HCT116 (cell line): ENCODE data around the gene ASB3. TPM values are rescaled to one million over a fixed set of nuclear protein-coding genes. Genes with fewer than 3 reads are reported as not detected.

Experiments
- ATAC-seq: fragments of 200-7000 bp; cut with Tn5 transposase; 2 replicates; pipeline ENCODE4 v1.9.1; 2020; ENCODE audit warnings: mild to moderate bottlenecking, moderate library complexity
- BruUV-seq: library from RNA; stranded (reverse); fragments of 400-500 nt; replicated peaks from 2 replicates; lab custom pipeline; 2021; lab: Mats Ljungman, UMichigan
- CTCF ChIA-PET: fragments of 300-600 bp; sonication (Branson Sonifier 250); formaldehyde crosslinking; loops from one replicate; lab custom pipeline; 2021; ENCODE audit warnings: antibody characterized with exemption; lab: Charles Lee
- POLR2A ChIA-PET: fragments of 300-600, 350-600 bp; sonication (Branson Sonifier 250); formaldehyde crosslinking; loops from one replicate; lab custom pipeline; 2021; ENCODE audit warnings: antibody characterized with exemption; lab: Charles Lee
- RAD21 ChIA-PET, 2 experiments: fragments of 300-600 bp; sonication (Branson Sonifier 250); formaldehyde crosslinking; loops; one replicate each; lab custom pipeline; 2023; ENCODE audit warnings: low total read pairs in 2 of 2; ENCODE audit not compliant: uncharacterized antibody in 2 of 2, unreplicated experiment in 2 of 2, low non-redundant PET in 1 of 2; lab: Charles Lee
- DNase-seq: peaks from one replicate; pipeline ENCODE4 v3.0.0-alpha.2; 2010; ENCODE audit warnings: low read depth, low spot score
- H2AFZ ChIP-seq: fragments of 200-600 bp; shearing (Covaris generic), sonication (generic); 2 replicates; pipeline ENCODE4 v1.6.1; 2017; ENCODE audit warnings: low read depth, mixed run types, mixed read lengths, antibody characterized with exemption, low read length; ENCODE audit not compliant: poor library complexity, severe bottlenecking
- H3K27ac ChIP-seq: 2 replicates; pipeline ENCODE4 v1.5.1; 2012; ENCODE audit warnings: low read depth, low read length
- H3K27me3 ChIP-seq: fragments of 200-600 bp; sonication (generic); 2 replicates; pipeline ENCODE4 v1.6.1; 2016; ENCODE audit warnings: mixed run types, low read length, mixed read lengths; ENCODE audit not compliant: insufficient read depth
- H3K36me3 ChIP-seq, 2 experiments: fragments of 200-500 bp in 1 of 2; fragments of 200-600 bp in 1 of 2; sonication (Bioruptor generic) in 1 of 2; sonication (generic) in 1 of 2; 2 replicates each; pipeline versions ENCODE4 v1.5.1 to v1.6.1; 2014 to 2016; ENCODE audit warnings: low read length in 2 of 2, inconsistent platforms in 1 of 2, mixed read lengths in 1 of 2, mixed run types in 1 of 2; ENCODE audit not compliant: insufficient read depth in 2 of 2, control insufficient read depth in 1 of 2
- H3K4me1 ChIP-seq, 2 experiments: fragments of 200-600 bp in 1 of 2; sonication (generic) in 1 of 2; 2 replicates each; pipeline versions ENCODE4 v1.5.1 to v1.6.1; 2012 to 2017; ENCODE audit warnings: low read length in 2 of 2, inconsistent platforms in 1 of 2, mild to moderate bottlenecking in 1 of 2, mixed read lengths in 1 of 2, mixed run types in 1 of 2, moderate library complexity in 1 of 2; ENCODE audit not compliant: insufficient read depth in 2 of 2, control insufficient read depth in 1 of 2
- H3K4me2 ChIP-seq: fragments of 200-600 bp; sonication (generic); 2 replicates; pipeline ENCODE4 v1.6.1; 2017; ENCODE audit warnings: mixed run types, low read length, mixed read lengths
- H3K4me3 ChIP-seq, 2 experiments: fragments of 200-600 bp in 1 of 2; sonication (generic) in 1 of 2; replicated peaks in 1 of 2; 2 replicates each; pipeline ENCODE4 v1.5.1; 2011 to 2016; ENCODE audit warnings: low read length in 2 of 2, control low read depth in 1 of 2, low read depth in 1 of 2, mild to moderate bottlenecking in 1 of 2, mixed read lengths in 1 of 2, mixed run types in 1 of 2
- H3K79me2 ChIP-seq: fragments of 200-600 bp; sonication (generic); 2 replicates; pipeline ENCODE4 v1.6.1; 2017; ENCODE audit warnings: mild to moderate bottlenecking, mixed run types, low read length, moderate library complexity, mixed read lengths; ENCODE audit not compliant: insufficient read depth
- H3K9ac ChIP-seq: fragments of 200-600 bp; sonication (generic); 2 replicates; pipeline ENCODE4 v1.6.1; 2016; ENCODE audit warnings: low read length, mixed read lengths
- H3K9me2 ChIP-seq: fragments of 200-600 bp; sonication (generic), shearing (Covaris generic); 2 replicates; pipeline ENCODE4 v1.6.1; 2017; ENCODE audit warnings: mixed run types, mild to moderate bottlenecking, moderate library complexity; ENCODE audit not compliant: insufficient read depth
- H3K9me3 ChIP-seq, 2 experiments: fragments of 200-500 bp in 1 of 2; fragments of 200-600 bp in 1 of 2; sonication (Bioruptor generic) in 1 of 2; sonication (generic) in 1 of 2; 2 replicates each; pipeline ENCODE4 v1.6.1; 2014 to 2017; ENCODE audit warnings: low read length in 2 of 2, mixed read lengths in 2 of 2, inconsistent platforms in 1 of 2, low read depth in 1 of 2, mild to moderate bottlenecking in 1 of 2, mixed run types in 1 of 2, moderate library complexity in 1 of 2; ENCODE audit not compliant: control insufficient read depth in 1 of 2, insufficient read depth in 1 of 2
- H4K20me1 ChIP-seq: fragments of 200-600 bp; sonication (generic), shearing (Covaris generic); 2 replicates; pipeline ENCODE4 v1.6.1; 2017; ENCODE audit warnings: mixed run types, mild to moderate bottlenecking, moderate library complexity; ENCODE audit not compliant: insufficient read depth
- CBX3 ChIP-seq: IDR thresholded peaks from 2 replicates; pipeline ENCODE4 v1.6.1; 2012; ENCODE audit warnings: low read depth
- CEBPB ChIP-seq: IDR thresholded peaks from 2 replicates; pipeline ENCODE4 v1.6.1; 2012; ENCODE audit warnings: low read depth
- EGR1 ChIP-seq: IDR thresholded peaks from 2 replicates; pipeline ENCODE4 v1.6.1; 2012; ENCODE audit warnings: low read depth
- ELF1 ChIP-seq: IDR thresholded peaks from 2 replicates; pipeline ENCODE4 v1.6.1; 2012; ENCODE audit warnings: low read depth, borderline replicate concordance
- EZH2 ChIP-seq: fragments of 200-600 bp; sonication (generic); IDR thresholded peaks from 2 replicates; pipeline ENCODE4 v1.6.1; 2017; ENCODE audit warnings: antibody characterized with exemption, mixed run types
- POLR2A ChIP-seq: IDR thresholded peaks from 2 replicates; pipeline ENCODE4 v1.7.0; 2011; ENCODE audit warnings: borderline replicate concordance; ENCODE audit not compliant: insufficient read depth, insufficient read length; ENCODE audit errors: extremely low read depth
- POLR2AphosphoS5 ChIP-seq: IDR thresholded peaks from 2 replicates; pipeline ENCODE4 v1.6.1; 2011; ENCODE audit warnings: mild to moderate bottlenecking, low read depth, low read length, moderate library complexity
- RAD21 ChIP-seq: IDR thresholded peaks from 2 replicates; pipeline ENCODE4 v1.6.1; 2012; ENCODE audit warnings: low read depth, mild to moderate bottlenecking
- SIN3A ChIP-seq: IDR thresholded peaks from 2 replicates; pipeline ENCODE4 v1.6.1; 2012; ENCODE audit warnings: low read depth
- SP1 ChIP-seq: IDR thresholded peaks from 2 replicates; pipeline ENCODE4 v1.6.1; 2012; ENCODE audit warnings: low read depth
- ZFX ChIP-seq: fragments of 450-650 bp; IDR thresholded peaks from 2 replicates; pipeline ENCODE4 v1.6.1; 2017
- ZNF274 ChIP-seq: fragments of 200-500 bp; sonication (Bioruptor generic); IDR thresholded peaks from 2 replicates; pipeline ENCODE4 v1.6.1; 2014; ENCODE audit warnings: mild to moderate bottlenecking, low read depth, low read length, inconsistent platforms
- intact Hi-C: fragments of 100-400 bp; cut with micrococcal nuclease; formaldehyde crosslinking; loops from 2 replicates; pipeline ENCODE4 v1.10.0; 2022
- total RNA-seq: library from RNA; stranded (reverse); gene quantifications from one replicate; pipeline ENCODE4 v1.2.1, GENCODE V29; 2021; ENCODE audit not compliant: unreplicated experiment
- TF ChIP-seq, protein P1 (sequence below): IDR thresholded peaks from 2 replicates; pipeline ENCODE4 v1.6.1; 2011; ENCODE audit warnings: mild to moderate bottlenecking, low read length, moderate library complexity; ENCODE audit not compliant: insufficient replicate concordance; ENCODE audit errors: extremely low read depth
- TF ChIP-seq, protein P2 (sequence below), 3 experiments: fragments of 200-600 bp in 1 of 3; sonication (generic) in 1 of 3; IDR thresholded peaks in 2 of 3; conservative IDR thresholded peaks in 1 of 3; 2 replicates each; pipeline ENCODE4 v1.5.1; 2012 to 2017; ENCODE audit warnings: low read depth in 2 of 3, low read length in 2 of 3, antibody characterized with exemption in 1 of 3, borderline replicate concordance in 1 of 3, control low read depth in 1 of 3, mild to moderate bottlenecking in 1 of 3, mixed read lengths in 1 of 3, mixed run types in 1 of 3, moderate library complexity in 1 of 3; ENCODE audit not compliant: insufficient read depth in 1 of 3

Gene ASB3
- total RNA-seq, 1 experiment from 2014 or later, result 17.3 TPM

DNA sequence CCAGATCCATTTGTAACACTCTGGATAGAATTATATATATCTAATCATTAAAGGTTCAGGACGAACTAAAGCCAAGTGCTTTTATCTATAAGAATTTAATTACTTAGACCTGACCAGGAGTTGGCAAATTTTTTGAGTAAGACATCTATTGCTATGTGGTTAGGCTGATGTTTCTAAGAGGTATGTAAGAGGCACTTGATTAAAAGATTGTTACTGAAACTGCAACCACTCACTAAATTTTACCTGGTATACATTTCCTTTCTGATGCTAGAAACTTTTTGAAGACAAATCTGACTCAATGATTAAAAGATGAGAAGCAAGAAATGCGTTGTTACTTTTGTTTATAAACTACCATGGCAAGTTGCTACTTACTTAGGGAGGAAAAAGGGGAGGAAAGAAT is 95.9 kb downstream of the ASB3 start:
- no peak for DNase-seq
- Histone ChIP-seq H3K36me3 (no peaks in the 10 kb centered on the region), H3K4me3 (no peak overlapping the region), H3K9me2 (no peaks in the 10 kb centered on the region), H3K4me1 (no peaks in the 10 kb centered on the region), H3K4me2 (no peak overlapping the region), H3K27ac (no peak overlapping the region), H3K27me3 (no peaks in the 10 kb centered on the region), H3K9ac (no peak overlapping the region), H2AFZ (no peak overlapping the region), H3K9me3 (no peaks in the 10 kb centered on the region), H4K20me1 (no peaks in the 10 kb centered on the region), H3K79me2 (no peaks in the 10 kb centered on the region)
- POLR2A ChIA-PET, result no interaction called here
- no peak for TF ChIP-seq POLR2AphosphoS5
- TF ChIP-seq, protein P1, sequence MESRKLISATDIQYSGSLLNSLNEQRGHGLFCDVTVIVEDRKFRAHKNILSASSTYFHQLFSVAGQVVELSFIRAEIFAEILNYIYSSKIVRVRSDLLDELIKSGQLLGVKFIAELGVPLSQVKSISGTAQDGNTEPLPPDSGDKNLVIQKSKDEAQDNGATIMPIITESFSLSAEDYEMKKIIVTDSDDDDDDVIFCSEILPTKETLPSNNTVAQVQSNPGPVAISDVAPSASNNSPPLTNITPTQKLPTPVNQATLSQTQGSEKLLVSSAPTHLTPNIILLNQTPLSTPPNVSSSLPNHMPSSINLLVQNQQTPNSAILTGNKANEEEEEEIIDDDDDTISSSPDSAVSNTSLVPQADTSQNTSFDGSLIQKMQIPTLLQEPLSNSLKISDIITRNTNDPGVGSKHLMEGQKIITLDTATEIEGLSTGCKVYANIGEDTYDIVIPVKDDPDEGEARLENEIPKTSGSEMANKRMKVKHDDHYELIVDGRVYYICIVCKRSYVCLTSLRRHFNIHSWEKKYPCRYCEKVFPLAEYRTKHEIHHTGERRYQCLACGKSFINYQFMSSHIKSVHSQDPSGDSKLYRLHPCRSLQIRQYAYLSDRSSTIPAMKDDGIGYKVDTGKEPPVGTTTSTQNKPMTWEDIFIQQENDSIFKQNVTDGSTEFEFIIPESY, result no peak
- TF ChIP-seq RAD21, result no peak
- TF ChIP-seq ZNF274, result no peak
- TF ChIP-seq ZFX, result no peak
- no peak for TF ChIP-seq POLR2A
- no peak for TF ChIP-seq CBX3
- TF ChIP-seq CEBPB, result no peak
- TF ChIP-seq SIN3A, result no peak
- no peak for ATAC-seq
- RAD21 ChIA-PET, result no interaction called here
- intact Hi-C loops, result no loop called here
- CTCF ChIA-PET, result no interaction called here
- BruUV-seq, result no TSS peak

DNA sequence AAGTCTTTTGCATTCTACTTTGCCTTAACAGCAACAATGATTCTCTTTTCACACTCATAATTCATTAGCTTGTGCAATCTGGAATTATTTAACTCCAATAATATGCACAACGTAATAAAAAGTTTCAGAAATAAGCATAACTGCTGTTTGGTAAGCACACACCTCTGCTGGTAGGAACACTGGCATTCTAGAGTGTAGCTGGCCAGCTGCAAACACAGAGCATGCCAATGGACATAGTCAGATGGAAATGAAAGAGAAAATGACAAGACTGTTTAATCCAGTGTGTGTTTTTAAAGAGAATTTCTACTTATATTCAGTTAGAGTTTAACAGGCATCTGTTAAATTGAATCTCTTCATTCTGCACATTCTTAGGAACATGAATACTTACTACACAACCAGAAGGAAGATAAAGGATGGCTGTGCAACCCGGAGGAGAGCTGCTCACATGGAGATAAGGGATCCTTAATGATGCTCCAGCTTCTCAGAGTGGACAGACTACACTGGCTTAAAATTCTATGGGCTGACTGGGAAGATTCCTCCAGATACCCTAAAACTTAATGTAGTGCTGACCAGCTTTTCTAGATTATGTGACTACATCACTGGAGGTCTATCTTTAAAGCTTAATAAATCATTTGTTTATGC is 113.8 kb downstream of the ASB3 start:
- ChIA-PET POLR2A (no interaction called here), RAD21 (no interaction called here), CTCF (no interaction called here)
- no TSS peak for BruUV-seq
- no peak overlapping the region for H3K9ac ChIP-seq
- H3K4me2 ChIP-seq, result no peak overlapping the region
- no peaks in the 10 kb centered on the region for H3K27me3 ChIP-seq
- H3K79me2 ChIP-seq, result no peaks in the 10 kb centered on the region
- no peak overlapping the region for H3K4me3 ChIP-seq
- no peak for ATAC-seq
- H2AFZ ChIP-seq, result no peak overlapping the region
- no peaks in the 10 kb centered on the region for H4K20me1 ChIP-seq
- no peaks in the 10 kb centered on the region; a peak in 1 of 4 replicates for H3K36me3 ChIP-seq
- H3K27ac ChIP-seq, result no peak overlapping the region
- H3K9me2 ChIP-seq, result no peaks in the 10 kb centered on the region
- DNase-seq, result no peak
- intact Hi-C loops, result no loop called here
- no peaks in the 10 kb centered on the region for H3K4me1 ChIP-seq
- no peaks in the 10 kb centered on the region for H3K9me3 ChIP-seq
- TF ChIP-seq, protein P2, sequence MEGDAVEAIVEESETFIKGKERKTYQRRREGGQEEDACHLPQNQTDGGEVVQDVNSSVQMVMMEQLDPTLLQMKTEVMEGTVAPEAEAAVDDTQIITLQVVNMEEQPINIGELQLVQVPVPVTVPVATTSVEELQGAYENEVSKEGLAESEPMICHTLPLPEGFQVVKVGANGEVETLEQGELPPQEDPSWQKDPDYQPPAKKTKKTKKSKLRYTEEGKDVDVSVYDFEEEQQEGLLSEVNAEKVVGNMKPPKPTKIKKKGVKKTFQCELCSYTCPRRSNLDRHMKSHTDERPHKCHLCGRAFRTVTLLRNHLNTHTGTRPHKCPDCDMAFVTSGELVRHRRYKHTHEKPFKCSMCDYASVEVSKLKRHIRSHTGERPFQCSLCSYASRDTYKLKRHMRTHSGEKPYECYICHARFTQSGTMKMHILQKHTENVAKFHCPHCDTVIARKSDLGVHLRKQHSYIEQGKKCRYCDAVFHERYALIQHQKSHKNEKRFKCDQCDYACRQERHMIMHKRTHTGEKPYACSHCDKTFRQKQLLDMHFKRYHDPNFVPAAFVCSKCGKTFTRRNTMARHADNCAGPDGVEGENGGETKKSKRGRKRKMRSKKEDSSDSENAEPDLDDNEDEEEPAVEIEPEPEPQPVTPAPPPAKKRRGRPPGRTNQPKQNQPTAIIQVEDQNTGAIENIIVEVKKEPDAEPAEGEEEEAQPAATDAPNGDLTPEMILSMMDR (IDR thresholded peaks at IDR 0.05 in 2 of 3, conservative IDR thresholded peaks at IDR 0.05 in 1 of 3; ENCODE audit: borderline replicate concordance in 1 of 3, insufficient read depth in 1 of 3, low read depth in 2 of 3, low read length in 2 of 3), result no peak
- no peak for TF ChIP-seq CBX3
- no peak for TF ChIP-seq POLR2AphosphoS5
- TF ChIP-seq, protein P1, result no peak
- no peak for TF ChIP-seq CEBPB
- no peak for TF ChIP-seq POLR2A
- no peak for TF ChIP-seq EGR1
- TF ChIP-seq ELF1, result no peak
- no peak for TF ChIP-seq SIN3A
- no peak for TF ChIP-seq ZNF274
- TF ChIP-seq SP1, result no peak
- TF ChIP-seq EZH2, result no peak
